Fibroblast of lung (primary cell): ENCODE results near the gene RENBP. TPM values are rescaled to one million over a fixed set of nuclear protein-coding genes. Genes with fewer than 3 reads are reported as not detected.

Experiments
- DNase-seq, 2 donors: peaks; one replicate each; pipeline versions ENCODE4 v3.0.0 to v3.0.0-alpha.2; 2010; ENCODE audit warnings: low read depth in 2 of 2
- H2AFZ ChIP-seq: 2 replicates; pipeline ENCODE4 v1.5.1; 2012; ENCODE audit warnings: low read length, control low read depth, inconsistent platforms
- H3K27ac ChIP-seq: 2 replicates; pipeline ENCODE4 v1.5.1; 2011; ENCODE audit warnings: low read length, control low read depth; ENCODE audit not compliant: insufficient read depth
- H3K27me3 ChIP-seq: 2 replicates; pipeline ENCODE4 v1.5.1; 2011; ENCODE audit warnings: mild to moderate bottlenecking, low read length; ENCODE audit not compliant: control insufficient read depth, insufficient read depth
- H3K36me3 ChIP-seq: 2 replicates; pipeline ENCODE4 v1.5.1; 2011; ENCODE audit warnings: low read length; ENCODE audit not compliant: control insufficient read depth, insufficient read depth
- H3K4me1 ChIP-seq: 2 replicates; pipeline ENCODE4 v1.5.1; 2011; ENCODE audit warnings: low read length; ENCODE audit not compliant: control insufficient read depth, insufficient read depth; ENCODE audit errors: extremely low read depth
- H3K4me2 ChIP-seq: 2 replicates; pipeline ENCODE4 v1.5.1; 2011; ENCODE audit warnings: low read length, control low read depth; ENCODE audit not compliant: insufficient read depth; ENCODE audit errors: extremely low read depth
- H3K4me3 ChIP-seq, 4 experiments: fragments of 200-600 bp in 1 of 4; sonication (generic) in 1 of 4; replicated peaks in 1 of 4; 2 replicates each; pipeline ENCODE4 v1.5.1; 2011 to 2016; ENCODE audit warnings: low read length in 4 of 4, low read depth in 3 of 4, mild to moderate bottlenecking in 3 of 4, control low read depth in 2 of 4, inconsistent platforms in 1 of 4, mixed read lengths in 1 of 4; ENCODE audit not compliant: insufficient read depth in 1 of 4; ENCODE audit errors: control extremely low read depth in 1 of 4
- H3K79me2 ChIP-seq: 2 replicates; pipeline ENCODE4 v1.5.1; 2012; ENCODE audit warnings: mild to moderate bottlenecking, low read length, inconsistent platforms; ENCODE audit not compliant: control insufficient read depth, insufficient read depth
- H3K9ac ChIP-seq: 2 replicates; pipeline ENCODE4 v1.5.1; 2011; ENCODE audit warnings: mild to moderate bottlenecking, low read length, control low read depth; ENCODE audit not compliant: insufficient read depth
- H3K9me3 ChIP-seq: 2 replicates; pipeline ENCODE4 v1.5.1; 2012; ENCODE audit warnings: low read depth, low read length; ENCODE audit not compliant: control insufficient read depth, insufficient read depth
- H4K20me1 ChIP-seq: 2 replicates; pipeline ENCODE4 v1.5.1; 2011; ENCODE audit warnings: low read length; ENCODE audit not compliant: control insufficient read depth, insufficient read depth; ENCODE audit errors: extremely low read depth
- CTCF ChIP-seq, 2 donors: IDR thresholded peaks in 1 of 2; conservative IDR thresholded peaks in 1 of 2; 1 replicate in 1 of 2; 2 replicates in 1 of 2; pipeline ENCODE4 v1.5.1; 2011 to 2012; ENCODE audit warnings: low read length in 2 of 2, control low read depth in 1 of 2, inconsistent platforms in 1 of 2, low read depth in 1 of 2, mild to moderate bottlenecking in 1 of 2
- EZH2 ChIP-seq: IDR thresholded peaks from 2 replicates; pipeline ENCODE4 v1.5.1; 2012; ENCODE audit warnings: low read length, control low read depth, mild to moderate bottlenecking; ENCODE audit errors: missing control alignments
- polyA plus RNA-seq, 2 donors: library from polyadenylated mRNA; depleted of rRNA in 1 of 2; stranded (reverse) in 1 of 2; unstranded in 1 of 2; fragments of >200 nt; gene quantifications; 2 replicates each; pipeline ENCODE4 v1.2.1, GENCODE V29; 2011 to 2012; ENCODE audit warnings: missing spikeins in 1 of 2
- total RNA-seq: library from RNA; depleted of rRNA; stranded (reverse); fragments of >200 nt; gene quantifications from 2 replicates; pipeline ENCODE4 v1.2.1, GENCODE V29; 2014

Gene RENBP
- total and polyA plus RNA-seq, 2 donors (not counting 1 experiment from before 2014, with no cell fraction given), result 0.92 to 8.8 TPM

- Histone ChIP-seq H3K36me3 (peaks cover 17% of the 10 kb centered on the region), H2AFZ (no peak overlapping the region), H4K20me1 (no peaks in the 10 kb centered on the region), H3K27me3 (no peaks in the 10 kb centered on the region), H3K4me3 (no peak overlapping the region), H3K79me2 (peaks cover 65% of the 10 kb centered on the region), H3K9ac (no peak overlapping the region), H3K27ac (no peak overlapping the region), H3K4me1 (peaks cover 17% of the 10 kb centered on the region), H3K9me3 (no peaks in the 10 kb centered on the region), H3K4me2 (no peak overlapping the region)
- TF ChIP-seq EZH2 (no peak), CTCF (conservative IDR thresholded peaks at IDR 0.05 in 1 of 2, IDR thresholded peaks at IDR 0.05 in 1 of 2; ENCODE audit: low read depth in 1 of 2, low read length in 2 of 2) (no peak)
- DNase-seq, result no peak
Measured at GRCh38 chrX:153964105-153964504, 19.7 kb upstream of the RENBP start.

GRCh38 chrX:153963546-153963945 lies 19.1 kb upstream of the RENBP start:
- no peak overlapping the region for H2AFZ ChIP-seq
- H3K27ac ChIP-seq, result no peak overlapping the region
- H4K20me1 ChIP-seq, result no peaks in the 10 kb centered on the region
- H3K4me2 ChIP-seq, result no peak overlapping the region
- no peaks in the 10 kb centered on the region for H3K27me3 ChIP-seq
- no peaks in the 10 kb centered on the region for H3K9me3 ChIP-seq
- DNase-seq, result no peak
- peaks cover 20% of the 10 kb centered on the region for H3K36me3 ChIP-seq
- peaks cover 13% of the 10 kb centered on the region for H3K4me1 ChIP-seq
- TF ChIP-seq CTCF (conservative IDR thresholded peaks at IDR 0.05 in 1 of 2, IDR thresholded peaks at IDR 0.05 in 1 of 2; ENCODE audit: low read depth in 1 of 2, low read length in 2 of 2) (no peak), EZH2 (no peak)
- no peak overlapping the region for H3K4me3 ChIP-seq
- H3K9ac ChIP-seq, result no peak overlapping the region
- peaks cover 59% of the 10 kb centered on the region for H3K79me2 ChIP-seq

- H3K27ac ChIP-seq, result no peak overlapping the region
- no peaks in the 10 kb centered on the region for H3K27me3 ChIP-seq
- no peaks in the 10 kb centered on the region for H3K9me3 ChIP-seq
- H2AFZ ChIP-seq, result no peak overlapping the region
- peaks cover under 1% of the 10 kb centered on the region for H3K4me1 ChIP-seq
- no peak overlapping the region for H3K9ac ChIP-seq
- no peaks in the 10 kb centered on the region for H4K20me1 ChIP-seq
- H3K36me3 ChIP-seq, result peaks cover 32% of the 10 kb centered on the region
- DNase-seq, result no peak
- TF ChIP-seq EZH2, result no peak
- no peak for TF ChIP-seq CTCF (conservative IDR thresholded peaks at IDR 0.05 in 1 of 2, IDR thresholded peaks at IDR 0.05 in 1 of 2; ENCODE audit: low read depth in 1 of 2, low read length in 2 of 2)
- H3K4me3 ChIP-seq, result no peak overlapping the region
- H3K4me2 ChIP-seq, result no peak overlapping the region
- peaks cover 37% of the 10 kb centered on the region for H3K79me2 ChIP-seq
Measured at GRCh38 chrX:153961292-153961691, 16.8 kb upstream of the RENBP start.
